Keratinocyte (primary cell): ENCODE data around the gene MYOC. TPM values are rescaled to one million over a fixed set of nuclear protein-coding genes. Genes with fewer than 3 reads are reported as not detected.
"Not testable (repeated sequence)": the region's sequence is repeated elsewhere in the genome, so short reads cannot be mapped to it uniquely, and the experiment has no call there.

ENCODE experiments used
- DNase-seq: peaks from one replicate; pipeline ENCODE4 v3.0.0-alpha.2; 2011; ENCODE audit warnings: low read depth, missing footprints, low spot score
- FAIRE-seq: peaks from 2 replicates; lab custom pipeline; 2011; peaks lifted over from hg19 to GRCh38; lab: Jason Lieb, UNC
- H2AFZ ChIP-seq: 2 replicates; pipeline ENCODE4 v1.6.0; 2012; ENCODE audit warnings: low read length, control low read depth, inconsistent platforms; ENCODE audit not compliant: control insufficient read depth
- H3K27ac ChIP-seq: 2 replicates; pipeline ENCODE4 v1.5.1; 2011; ENCODE audit warnings: low read length; ENCODE audit not compliant: control insufficient read depth, insufficient read depth
- H3K27me3 ChIP-seq: 3 replicates; pipeline ENCODE4 v1.6.0; 2011; ENCODE audit warnings: low read length; ENCODE audit not compliant: control insufficient read depth, insufficient read depth; ENCODE audit errors: extremely low read depth
- H3K36me3 ChIP-seq, 2 experiments: 2 replicates in 1 of 2; 3 replicates in 1 of 2; pipeline ENCODE4 v1.5.1; 2011; ENCODE audit warnings: low read length in 2 of 2, mild to moderate bottlenecking in 1 of 2; ENCODE audit not compliant: control insufficient read depth in 2 of 2, insufficient read depth in 2 of 2; ENCODE audit errors: extremely low read depth in 1 of 2
- H3K4me1 ChIP-seq: 3 replicates; pipeline ENCODE4 v1.5.1; 2011; ENCODE audit warnings: low read length; ENCODE audit not compliant: control insufficient read depth, insufficient read depth; ENCODE audit errors: extremely low read depth
- H3K4me2 ChIP-seq: 3 replicates; pipeline ENCODE4 v1.6.0; 2011; ENCODE audit warnings: low read depth, low read length; ENCODE audit not compliant: control insufficient read depth, insufficient read depth; ENCODE audit errors: extremely low read depth
- H3K4me3 ChIP-seq, 3 experiments: fragments of 200-600 bp in 1 of 3; sonication (generic) in 1 of 3; 2 replicates in 2 of 3; 3 replicates in 1 of 3; pipeline ENCODE4 v1.5.1; 2011 to 2016; ENCODE audit warnings: low read length in 3 of 3, mild to moderate bottlenecking in 3 of 3, control low read depth in 2 of 3, inconsistent platforms in 1 of 3, low read depth in 1 of 3, mixed read lengths in 1 of 3, mixed run types in 1 of 3, moderate library complexity in 1 of 3; ENCODE audit not compliant: control insufficient read depth in 2 of 3, insufficient read depth in 2 of 3; ENCODE audit errors: extremely low read depth in 1 of 3
- H3K79me2 ChIP-seq: 2 replicates; pipeline ENCODE4 v1.6.0; 2012; ENCODE audit warnings: low read length; ENCODE audit not compliant: control insufficient read depth, insufficient read depth
- H3K9ac ChIP-seq: 3 replicates; pipeline ENCODE4 v1.6.0; 2011; ENCODE audit warnings: low read length; ENCODE audit not compliant: control insufficient read depth, insufficient read depth; ENCODE audit errors: extremely low read depth
- H3K9me1 ChIP-seq: 3 replicates; pipeline ENCODE4 v1.6.0; 2011; ENCODE audit warnings: low read length; ENCODE audit not compliant: control insufficient read depth, insufficient read depth; ENCODE audit errors: extremely low read depth
- H3K9me3 ChIP-seq: 2 replicates; pipeline ENCODE4 v1.5.1; 2012; ENCODE audit warnings: low read depth, low read length; ENCODE audit not compliant: control insufficient read depth
- H4K20me1 ChIP-seq: 3 replicates; pipeline ENCODE4 v1.6.0; 2011; ENCODE audit warnings: low read length; ENCODE audit not compliant: control insufficient read depth, insufficient read depth; ENCODE audit errors: extremely low read depth
- CTCF ChIP-seq, 3 experiments: IDR thresholded peaks in 1 of 3; conservative IDR thresholded peaks in 1 of 3; optimal IDR thresholded peaks in 1 of 3; 2 replicates in 2 of 3; 3 replicates in 1 of 3; pipeline versions ENCODE3 to v1.5.1; 2011; ENCODE audit warnings: low read length in 3 of 3, mild to moderate bottlenecking in 3 of 3, moderate library complexity in 2 of 3, control low read depth in 1 of 3, inconsistent platforms in 1 of 3; ENCODE audit not compliant: insufficient read depth in 2 of 3; ENCODE audit errors: extremely low read depth in 1 of 3
- EZH2 ChIP-seq: IDR thresholded peaks from one replicate; pipeline ENCODE4 v1.6.1; 2012; ENCODE audit warnings: inconsistent platforms, mild to moderate bottlenecking, low read length, moderate library complexity
- dilution Hi-C: fragments of 300-500 bp; cut with MboI; formaldehyde crosslinking; loops from one replicate; pipeline ENCODE4 v1.7.0; 2020; ENCODE audit warnings: low sequenced_read_pairs; ENCODE audit not compliant: extremely low pct_ligation_motif_present
- polyA plus RNA-seq, 5 experiments: library from polyadenylated mRNA; depleted of rRNA in 3 of 5; stranded (reverse) in 3 of 5; stranded (forward) in 1 of 5; unstranded in 1 of 5; fragments of >200 nt; gene quantifications; 1 replicate in 1 of 5; 2 replicates in 3 of 5; 3 replicates in 1 of 5; pipeline versions ENCODE4 v1.2.1 to v1.2.3, GENCODE V29; 2011 to 2012; ENCODE audit warnings: missing spikeins in 2 of 5, low read depth in 1 of 5, low replicate concordance in 1 of 5

MYOC gene
- polyA plus RNA-seq, 1 donor (not counting 4 experiments of a cell fraction or from before 2014, with no cell fraction given), result not detected

DNA sequence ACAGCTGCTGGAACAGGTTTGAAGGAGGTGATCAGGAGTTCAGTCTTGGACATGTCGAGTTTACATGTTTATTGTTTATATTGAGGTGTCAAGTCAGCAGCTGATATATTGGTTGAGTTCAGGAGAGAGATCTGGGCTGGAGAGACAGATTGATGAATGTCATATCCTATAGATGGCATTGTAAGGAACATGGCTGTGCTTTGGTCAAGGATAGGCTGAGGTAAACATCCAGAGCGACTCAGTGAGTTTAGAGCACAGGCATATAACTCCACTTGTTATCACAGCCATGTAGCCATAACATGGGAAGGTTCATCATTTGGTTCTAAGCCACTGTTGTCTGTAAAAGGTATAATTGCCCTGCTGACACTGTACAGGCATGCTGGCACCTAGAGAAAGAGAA, 35.9 kb downstream of the MYOC start:
- Histone ChIP-seq H3K27ac (no peak overlapping the region), H3K4me1 (no peaks in the 10 kb centered on the region), H3K9me3 (no peaks in the 10 kb centered on the region), H3K36me3 (no peaks in the 10 kb centered on the region), H3K9ac (no peak overlapping the region), H3K27me3 (peaks cover 3% of the 10 kb centered on the region), H2AFZ (no peak overlapping the region), H3K79me2 (no peaks in the 10 kb centered on the region), H4K20me1 (no peaks in the 10 kb centered on the region), H3K9me1 (no peaks in the 10 kb centered on the region), H3K4me2 (no peak overlapping the region), H3K4me3 (no peak overlapping the region)
- FAIRE-seq (no peak), DNase-seq (no peak)
- TF ChIP-seq EZH2 (no peak), CTCF (optimal IDR thresholded peaks at IDR 0.05 in 1 of 3, IDR thresholded peaks at IDR 0.05 in 1 of 3, conservative IDR thresholded peaks at IDR 0.05 in 1 of 3; ENCODE audit: extremely low read depth in 1 of 3, insufficient read depth in 2 of 3, low read length in 3 of 3) (no peak)
- dilution Hi-C loops, result no loop called here

DNA sequence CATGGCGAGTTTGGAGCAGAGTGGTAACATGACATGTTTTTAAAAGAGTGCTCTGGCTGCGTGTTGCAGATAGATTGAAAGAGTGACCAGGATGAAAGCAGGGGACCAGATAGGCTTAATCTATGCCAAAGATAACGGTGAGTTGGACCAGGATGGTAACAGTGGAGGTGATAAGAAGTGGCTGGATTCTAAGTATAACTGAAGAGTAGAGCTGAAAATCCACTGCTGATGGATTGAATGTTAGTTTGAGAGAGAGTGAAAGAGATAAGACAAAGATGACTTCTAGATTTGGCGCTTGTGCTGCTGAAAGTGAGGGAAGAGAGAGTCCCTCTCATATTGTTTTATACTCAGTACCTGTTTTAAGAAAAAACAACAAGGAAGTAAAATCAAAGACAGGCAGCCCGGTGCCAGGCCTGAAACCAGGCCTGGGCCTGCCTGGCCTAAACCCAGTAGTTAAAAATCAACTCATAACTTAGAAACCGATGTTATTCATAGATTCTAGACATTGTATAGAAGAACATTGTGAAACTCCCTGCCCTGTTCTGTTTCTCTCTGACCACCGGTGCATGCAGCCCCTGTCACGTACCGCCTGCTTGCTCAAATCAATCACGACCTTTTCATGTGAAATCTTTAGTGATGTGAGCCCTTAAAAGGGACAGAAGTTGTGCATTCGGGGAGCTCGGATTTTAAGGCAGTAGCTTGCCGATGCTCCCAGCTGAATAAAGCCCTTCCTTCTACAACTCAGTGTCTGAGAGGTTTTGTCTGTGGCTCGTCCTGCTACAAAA, 37.2 kb downstream of the MYOC start:
- DNase-seq, H3K9me3 ChIP-seq, H3K4me3 ChIP-seq, H3K9ac ChIP-seq, H3K27me3 ChIP-seq, H4K20me1 ChIP-seq, H3K36me3 ChIP-seq, H3K4me1 ChIP-seq, H3K79me2 ChIP-seq, H3K9me1 ChIP-seq, H2AFZ ChIP-seq, FAIRE-seq, dilution Hi-C loops, H3K27ac ChIP-seq, H3K4me2 ChIP-seq: not testable (repeated sequence)

- Histone ChIP-seq H3K4me2 (no peak overlapping the region), H3K4me1 (no peaks in the 10 kb centered on the region), H3K9ac (no peak overlapping the region), H3K9me1 (no peaks in the 10 kb centered on the region), H3K9me3 (no peaks in the 10 kb centered on the region), H3K79me2 (no peaks in the 10 kb centered on the region), H3K4me3 (no peak overlapping the region), H3K36me3 (no peaks in the 10 kb centered on the region), H3K27me3 (peaks cover 3% of the 10 kb centered on the region), H3K27ac (no peak overlapping the region), H2AFZ (no peak overlapping the region), H4K20me1 (no peaks in the 10 kb centered on the region)
- TF ChIP-seq EZH2 (no peak), CTCF (optimal IDR thresholded peaks at IDR 0.05 in 1 of 3, IDR thresholded peaks at IDR 0.05 in 1 of 3, conservative IDR thresholded peaks at IDR 0.05 in 1 of 3; ENCODE audit: extremely low read depth in 1 of 3, insufficient read depth in 2 of 3, low read length in 3 of 3) (no peak)
- dilution Hi-C loops, result no loop called here
- FAIRE-seq, result no peak
- DNase-seq, result no peak
Observed at GRCh38 chr1:171613282-171613681, 39.2 kb downstream of the MYOC start.
